D721Med (cell line): ENCODE results near the gene MED19.
A peak's percentile ranks its signal among the peaks of the same experiment; 100 is the strongest.

Source experiments
- DNase-seq: peaks from one replicate; pipeline ENCODE4 v3.0.0; 2011; ENCODE audit warnings: low spot score; ENCODE audit not compliant: insufficient read length
- FAIRE-seq: peaks from 2 replicates; lab custom pipeline; 2011; peaks lifted over from hg19 to GRCh38; lab: Jason Lieb, UNC
- TF ChIP-seq, protein P1 (sequence below): IDR thresholded peaks from 2 replicates; pipeline ENCODE4 v1.5.1; 2012; ENCODE audit warnings: mild to moderate bottlenecking, control low read depth; ENCODE audit not compliant: insufficient read depth; ENCODE audit errors: missing control alignments

Gene MED19

GRCh38 chr11:57662893-57663292, 49.1 kb downstream of the MED19 start:
- TF ChIP-seq, protein P1, sequence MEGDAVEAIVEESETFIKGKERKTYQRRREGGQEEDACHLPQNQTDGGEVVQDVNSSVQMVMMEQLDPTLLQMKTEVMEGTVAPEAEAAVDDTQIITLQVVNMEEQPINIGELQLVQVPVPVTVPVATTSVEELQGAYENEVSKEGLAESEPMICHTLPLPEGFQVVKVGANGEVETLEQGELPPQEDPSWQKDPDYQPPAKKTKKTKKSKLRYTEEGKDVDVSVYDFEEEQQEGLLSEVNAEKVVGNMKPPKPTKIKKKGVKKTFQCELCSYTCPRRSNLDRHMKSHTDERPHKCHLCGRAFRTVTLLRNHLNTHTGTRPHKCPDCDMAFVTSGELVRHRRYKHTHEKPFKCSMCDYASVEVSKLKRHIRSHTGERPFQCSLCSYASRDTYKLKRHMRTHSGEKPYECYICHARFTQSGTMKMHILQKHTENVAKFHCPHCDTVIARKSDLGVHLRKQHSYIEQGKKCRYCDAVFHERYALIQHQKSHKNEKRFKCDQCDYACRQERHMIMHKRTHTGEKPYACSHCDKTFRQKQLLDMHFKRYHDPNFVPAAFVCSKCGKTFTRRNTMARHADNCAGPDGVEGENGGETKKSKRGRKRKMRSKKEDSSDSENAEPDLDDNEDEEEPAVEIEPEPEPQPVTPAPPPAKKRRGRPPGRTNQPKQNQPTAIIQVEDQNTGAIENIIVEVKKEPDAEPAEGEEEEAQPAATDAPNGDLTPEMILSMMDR, result peak; percentile 43
- FAIRE-seq (no peak), DNase-seq (no peak)

- no peak for FAIRE-seq
- TF ChIP-seq, protein P1, result no peak
- no peak for DNase-seq
Measured at GRCh38 chr11:57659669-57660068, 52.3 kb downstream of the MED19 start.

DNA sequence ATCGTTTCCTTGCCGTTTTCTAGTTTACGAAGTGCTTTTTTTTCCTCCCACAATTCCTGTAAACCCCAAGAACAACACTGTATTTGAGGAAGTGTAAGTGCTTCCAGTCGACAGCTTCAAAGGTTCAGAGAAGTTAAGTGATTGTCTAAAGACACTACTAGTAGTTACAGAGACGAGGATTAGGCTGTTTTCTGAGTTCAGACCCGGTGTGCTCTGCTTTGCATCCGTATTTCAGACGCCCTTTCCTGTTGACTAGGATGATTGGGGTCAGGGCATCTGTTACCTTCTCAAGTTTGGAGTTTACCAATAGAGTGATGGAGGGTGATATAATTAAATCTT, 54.0 kb downstream of the MED19 start:
- FAIRE-seq, result no peak
- DNase-seq, result no peak
- TF ChIP-seq, protein P1, result no peak

- FAIRE-seq (no peak), DNase-seq (peak; percentile 80)
- TF ChIP-seq, protein P1, result no peak
Measured at GRCh38 chr11:57657194-57658022, 54.6 kb downstream of the MED19 start, which contains the start of gene CLP1. Gene CLP1 (plus strand): TSS chr11:57657762. CDS start chr11:57659477, 1,715 bp downstream.

DNA sequence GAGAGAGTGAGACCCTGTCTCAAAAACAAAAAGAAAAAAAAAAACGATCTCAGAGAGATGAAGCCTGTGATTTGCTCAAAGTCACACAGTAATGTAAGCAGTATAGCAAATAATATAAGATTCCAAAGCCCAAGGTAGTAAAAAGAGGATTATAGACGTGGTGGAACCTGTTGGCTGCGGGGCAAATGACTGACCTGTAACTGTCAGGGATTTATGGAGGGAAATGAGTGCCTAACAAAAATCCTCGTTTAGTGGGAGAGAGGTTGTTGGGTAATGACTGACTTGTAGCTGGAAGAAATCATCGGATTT, 55.2 kb downstream of the MED19 start:
- TF ChIP-seq, protein P1, result no peak

More for the DNA sequence above, 55.2 kb downstream of the MED19 start:
- DNase-seq (no peak), FAIRE-seq (no peak)
